ENCODE data around the gene AP4E1. TPM values are rescaled to one million over a fixed set of nuclear protein-coding genes. Genes with fewer than 3 reads are reported as not detected.

Gene AP4E1
- total and polyA plus RNA-seq, 9 donors = 3.1 to 12.7 (median 6.8) TPM

DNA sequence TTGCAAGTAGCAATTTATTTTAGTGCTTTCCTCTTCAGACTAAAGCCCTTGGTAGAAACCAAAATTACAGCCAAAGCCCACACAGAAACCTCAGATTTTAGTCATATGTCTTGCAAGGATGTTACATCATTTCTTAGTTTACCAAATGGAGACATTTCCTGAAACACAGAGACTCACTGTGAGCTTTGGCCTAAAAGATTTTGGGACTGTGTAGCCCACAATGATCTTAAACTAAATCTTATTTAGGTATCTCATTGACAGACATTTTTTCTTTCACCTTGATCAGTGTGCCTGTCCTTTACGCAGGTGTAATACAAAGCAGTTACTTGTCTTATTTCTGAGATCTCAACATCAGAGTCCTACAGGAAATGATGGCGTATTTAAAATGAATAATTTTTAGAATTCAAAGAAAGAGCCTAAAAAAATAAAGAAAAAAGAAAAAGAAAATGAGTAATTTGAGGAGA, 27.8 kb upstream of the AP4E1 start:
- no peak for DNase-seq
- 94 to 99% (median 99%) methylated on average over 2 of the region's 2 CpGs for WGBS, 3 donors
- Histone ChIP-seq H3K36me3 (no peaks in the 10 kb centered on the region), H3K9me3 (no peaks in the 10 kb centered on the region), H3K27ac (no peak overlapping the region), H3K27me3 (no peaks in the 10 kb centered on the region), H3K4me3 (no peak overlapping the region), H3K4me1 (ENCODE audit: insufficient read depth) (peaks cover 3% of the 10 kb centered on the region)
- TF ChIP-seq EP300 (IDR thresholded peaks at IDR 0.05) (no peak), POLR2A (IDR thresholded peaks at IDR 0.05) (no peak)
- TF ChIP-seq, protein P1, sequence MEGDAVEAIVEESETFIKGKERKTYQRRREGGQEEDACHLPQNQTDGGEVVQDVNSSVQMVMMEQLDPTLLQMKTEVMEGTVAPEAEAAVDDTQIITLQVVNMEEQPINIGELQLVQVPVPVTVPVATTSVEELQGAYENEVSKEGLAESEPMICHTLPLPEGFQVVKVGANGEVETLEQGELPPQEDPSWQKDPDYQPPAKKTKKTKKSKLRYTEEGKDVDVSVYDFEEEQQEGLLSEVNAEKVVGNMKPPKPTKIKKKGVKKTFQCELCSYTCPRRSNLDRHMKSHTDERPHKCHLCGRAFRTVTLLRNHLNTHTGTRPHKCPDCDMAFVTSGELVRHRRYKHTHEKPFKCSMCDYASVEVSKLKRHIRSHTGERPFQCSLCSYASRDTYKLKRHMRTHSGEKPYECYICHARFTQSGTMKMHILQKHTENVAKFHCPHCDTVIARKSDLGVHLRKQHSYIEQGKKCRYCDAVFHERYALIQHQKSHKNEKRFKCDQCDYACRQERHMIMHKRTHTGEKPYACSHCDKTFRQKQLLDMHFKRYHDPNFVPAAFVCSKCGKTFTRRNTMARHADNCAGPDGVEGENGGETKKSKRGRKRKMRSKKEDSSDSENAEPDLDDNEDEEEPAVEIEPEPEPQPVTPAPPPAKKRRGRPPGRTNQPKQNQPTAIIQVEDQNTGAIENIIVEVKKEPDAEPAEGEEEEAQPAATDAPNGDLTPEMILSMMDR (IDR thresholded peaks at IDR 0.05) = no peak
- intact Hi-C loops (cut with DNase I) = no loop called here

DNA sequence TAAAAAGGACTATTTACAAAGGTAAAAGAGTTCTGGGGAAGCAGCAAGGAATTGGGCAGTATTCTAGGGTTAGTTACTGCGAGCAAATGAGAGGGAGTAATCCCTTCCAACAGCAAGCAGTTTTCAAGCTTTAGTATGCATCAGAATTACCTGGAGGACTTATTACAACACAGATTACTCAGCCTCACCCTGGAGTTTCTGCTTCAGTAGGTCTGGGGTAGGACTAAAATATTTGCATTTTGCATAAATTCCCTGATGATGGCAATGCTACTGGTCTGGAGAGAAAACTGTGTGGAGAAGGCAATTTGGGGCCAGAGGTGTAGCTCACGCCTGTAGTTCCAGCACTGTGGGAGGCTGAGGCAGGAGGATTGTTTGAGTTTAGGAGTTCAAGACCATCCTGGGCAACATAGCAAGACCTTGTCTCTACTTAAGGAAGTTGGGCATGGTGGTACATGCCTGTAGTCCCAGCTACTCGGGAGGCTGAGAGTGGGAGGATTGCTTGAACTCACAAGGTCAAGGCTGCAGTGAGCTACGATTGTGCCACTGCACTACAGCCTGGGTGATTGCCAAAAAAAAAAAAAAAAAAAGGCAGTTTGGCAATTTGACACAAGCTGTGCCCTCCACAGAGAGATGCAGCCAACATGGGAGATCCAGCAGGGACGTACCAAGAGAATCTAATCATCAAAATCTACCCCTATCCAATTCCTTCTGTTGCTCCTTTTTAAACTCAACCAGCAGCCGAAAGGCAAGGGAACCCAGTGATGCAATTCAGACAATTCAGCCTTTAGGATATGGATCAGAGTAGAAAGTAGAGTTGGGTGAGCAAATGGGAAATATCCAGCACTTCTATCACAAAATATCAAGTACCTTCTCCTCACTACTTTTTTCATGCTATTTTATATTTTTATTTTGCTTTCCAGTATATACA, 27.1 kb upstream of the AP4E1 start:
- WGBS, 3 donors = 55 to 59% (median 56%) methylated on average over 6 of the region's 6 CpGs
- intact Hi-C loops (cut with DNase I) = no loop called here
- no peak overlapping the region for H3K4me3 ChIP-seq
- H3K36me3 ChIP-seq = no peaks in the 10 kb centered on the region
- peaks cover 3% of the 10 kb centered on the region for H3K4me1 ChIP-seq (ENCODE audit: insufficient read depth)
- H3K27me3 ChIP-seq = no peaks in the 10 kb centered on the region
- no peak overlapping the region for H3K27ac ChIP-seq
- H3K9me3 ChIP-seq = no peaks in the 10 kb centered on the region
- TF ChIP-seq EP300 (IDR thresholded peaks at IDR 0.05) (no peak), POLR2A (IDR thresholded peaks at IDR 0.05) (no peak)
- TF ChIP-seq, protein P1 (IDR thresholded peaks at IDR 0.05) = no peak
- DNase-seq = no peak

DNA sequence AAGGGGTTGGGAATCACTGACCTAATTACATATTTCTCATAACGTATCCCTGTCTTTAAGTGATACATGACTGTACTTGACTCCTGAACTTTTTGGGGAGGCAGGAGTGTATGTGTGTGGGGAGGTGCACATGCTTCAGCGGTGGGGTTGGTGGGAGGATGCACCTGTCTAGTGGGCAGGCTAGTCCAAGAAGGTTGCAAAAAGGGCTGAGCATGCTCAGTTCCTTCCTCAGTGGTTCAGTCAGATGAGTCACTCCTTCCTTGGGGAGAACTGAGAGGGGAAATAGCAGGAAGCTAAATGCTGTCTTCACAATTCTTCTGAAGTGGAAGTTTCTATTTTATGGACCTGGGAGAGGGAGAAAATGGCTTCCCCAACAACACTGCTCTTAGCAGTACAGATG, 24.6 kb upstream of the AP4E1 start:
- H3K4me1 ChIP-seq (ENCODE audit: insufficient read depth) = peaks cover 2% of the 10 kb centered on the region
- H3K27ac ChIP-seq = no peak overlapping the region
- H3K27me3 ChIP-seq = no peaks in the 10 kb centered on the region
- H3K4me3 ChIP-seq = no peak overlapping the region
- no peaks in the 10 kb centered on the region for H3K9me3 ChIP-seq
- no peak for TF ChIP-seq POLR2A (IDR thresholded peaks at IDR 0.05)
- TF ChIP-seq, protein P1 (IDR thresholded peaks at IDR 0.05) = no peak
- no peak for TF ChIP-seq EP300 (IDR thresholded peaks at IDR 0.05)
- intact Hi-C loops (cut with DNase I) = no loop called here
- 58 to 70% (median 64%) methylated on average over 2 of the region's 2 CpGs for WGBS, 3 donors
- no peaks in the 10 kb centered on the region for H3K36me3 ChIP-seq
- no peak for DNase-seq

DNA sequence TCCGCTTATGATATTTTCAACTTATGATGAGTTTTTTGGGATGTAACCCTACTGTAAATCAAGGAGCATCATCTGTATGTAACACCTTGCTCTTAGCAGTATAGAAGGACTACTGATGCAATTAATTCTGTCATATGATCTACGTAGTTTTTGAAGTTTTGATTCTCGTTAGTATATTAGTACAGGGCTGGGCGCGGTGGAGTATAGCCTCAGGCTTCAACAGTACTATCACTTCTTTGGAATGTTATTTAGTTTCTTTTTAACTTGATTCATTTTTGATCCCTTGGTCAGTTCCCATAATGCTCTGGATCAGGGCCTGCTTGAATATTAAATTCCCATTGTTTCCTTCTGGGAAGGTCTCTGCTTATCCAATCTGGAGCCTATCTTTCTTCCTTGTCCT, 23.9 kb upstream of the AP4E1 start:
- H3K27ac ChIP-seq = no peak overlapping the region

More for the DNA sequence above, 23.9 kb upstream of the AP4E1 start:
- 89 to 90% (median 90%) methylated on average over 5 of the region's 5 CpGs for WGBS, 3 donors
- TF ChIP-seq, protein P1 (IDR thresholded peaks at IDR 0.05) = no peak
- no peaks in the 10 kb centered on the region for H3K27me3 ChIP-seq
- H3K4me1 ChIP-seq (ENCODE audit: insufficient read depth) = peaks cover 2% of the 10 kb centered on the region
- intact Hi-C loops (cut with DNase I) = no loop called here
- no peak overlapping the region for H3K4me3 ChIP-seq
- H3K9me3 ChIP-seq = no peaks in the 10 kb centered on the region
- no peaks in the 10 kb centered on the region for H3K36me3 ChIP-seq
- DNase-seq = no peak
